Smooth muscle cell of bladder (primary cell): ENCODE measurements around the gene NEUROD2. TPM values are rescaled to one million over a fixed set of nuclear protein-coding genes. Genes with fewer than 3 reads are reported as not detected.

Experiments
- total RNA-seq: library from RNA; depleted of rRNA; stranded (reverse); fragments of >200 nt; gene quantifications from 2 replicates; pipeline ENCODE4 v1.2.3, GENCODE V29; 2014

The NEUROD2 gene
- not detected in 2 replicates for total RNA-seq

GRCh38 chr17:39607851-39608130 lies at the start of gene NEUROD2:
TSS of gene NEUROD2 (minus strand) at chr17:39607920. CDS start at chr17:39606599, 1,321 bp downstream.

GRCh38 chr17:39636927-39637736 lies 29.4 kb upstream of the NEUROD2 start, which contains the start of gene STARD3:
TSS of gene STARD3 (plus strand) at chr17:39637144. CDS start at chr17:39653532, 16,388 bp downstream.

GRCh38 chr17:39626171-39627046 lies 18.7 kb upstream of the NEUROD2 start, which contains the start of gene PPP1R1B:
TSS of gene PPP1R1B (plus strand) at chr17:39626952. CDS start at chr17:39627393, 441 bp downstream.

Other genes with a start within 250 kb of the NEUROD2 start
- 10.7 and 12.6 TPM in 2 replicates for gene FBXL20, start 206.3 kb downstream of the NEUROD2 start, total RNA-seq
- gene MED1, start 156.7 kb downstream of the NEUROD2 start, total RNA-seq, result 14.6 and 15.0 TPM in 2 replicates
- gene CDK12, start 146.4 kb downstream of the NEUROD2 start, total RNA-seq, result 16.8 and 18.9 TPM in 2 replicates
- gene PPP1R1B, start 19.0 kb upstream of the NEUROD2 start, total RNA-seq, result not detected in 2 replicates
- 19.8 and 30.2 TPM in 2 replicates for gene STARD3, start 29.2 kb upstream of the NEUROD2 start, total RNA-seq
- gene TCAP, start 57.4 kb upstream of the NEUROD2 start, total RNA-seq, result 0.14 and 0.37 TPM in 2 replicates
- gene PNMT, start 60.5 kb upstream of the NEUROD2 start, total RNA-seq, result not detected in 2 replicates
- gene PGAP3, start 80.1 kb upstream of the NEUROD2 start, total RNA-seq, result 10.8 and 15.0 TPM in 2 replicates
- gene ERBB2, start 92.1 kb upstream of the NEUROD2 start, total RNA-seq, result 27.7 and 34.1 TPM in 2 replicates
- 13.7 and 16.4 TPM in 2 replicates for gene MIEN1, start 122.6 kb upstream of the NEUROD2 start, total RNA-seq
- not detected in 2 replicates for gene GRB7, start 130.0 kb upstream of the NEUROD2 start, total RNA-seq